Stimulated activated CD4-positive, alpha-beta T cell treated with anti-CD3 and anti-CD28 coated beads, Interleukin-1b, Interleukin-23, amount 100 ng/mL, for 4 hours (primary cell): ENCODE results near the gene PNKD.
"Not testable (repeated sequence)": the region's sequence is repeated elsewhere in the genome, so short reads cannot be mapped to it uniquely, and the experiment has no call there.

ENCODE experiments used
- DNase-seq, 2 donors: peaks; one replicate each; pipeline ENCODE4 v3.0.0-alpha.2; 2020; ENCODE audit warnings: low read depth in 2 of 2

The PNKD gene

DNA sequence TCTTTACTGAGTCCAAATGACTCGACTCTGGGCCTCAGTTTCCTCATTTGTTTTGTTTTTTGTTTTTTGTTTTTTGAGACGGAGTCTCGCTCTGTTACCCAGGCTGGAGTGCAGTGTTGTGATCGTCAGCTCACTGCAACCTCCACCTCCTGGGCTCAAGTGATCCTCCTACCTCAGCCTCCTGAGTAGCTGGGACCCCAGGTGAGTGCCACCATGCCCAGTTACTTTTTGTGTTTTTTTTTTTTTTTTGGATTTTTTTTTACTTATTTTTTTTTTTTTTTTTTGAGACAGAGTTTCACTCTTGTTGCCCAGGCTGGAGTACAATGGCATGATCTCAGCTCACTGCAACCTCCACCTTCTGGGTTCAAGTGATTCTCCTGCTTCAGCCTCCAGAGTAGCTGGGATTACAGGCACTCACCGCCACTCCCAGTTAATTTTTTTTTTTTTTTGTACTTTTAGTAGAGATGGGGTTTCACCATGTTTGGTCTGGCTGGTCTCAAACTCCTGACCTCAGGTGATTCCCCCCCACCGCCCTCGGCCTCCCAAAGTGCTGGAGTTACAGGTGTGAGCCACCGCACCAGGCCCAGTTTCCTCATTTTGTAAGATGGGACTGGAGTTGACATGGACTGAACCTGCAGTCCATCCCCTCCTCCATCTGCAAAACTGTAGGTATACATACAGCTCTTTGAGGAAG lies 3.0 kb downstream of the PNKD start:
- not testable (repeated sequence) for DNase-seq

- no peak for DNase-seq
Observed at GRCh38 chr2:218273908-218274249, 3.6 kb downstream of the PNKD start.

DNA sequence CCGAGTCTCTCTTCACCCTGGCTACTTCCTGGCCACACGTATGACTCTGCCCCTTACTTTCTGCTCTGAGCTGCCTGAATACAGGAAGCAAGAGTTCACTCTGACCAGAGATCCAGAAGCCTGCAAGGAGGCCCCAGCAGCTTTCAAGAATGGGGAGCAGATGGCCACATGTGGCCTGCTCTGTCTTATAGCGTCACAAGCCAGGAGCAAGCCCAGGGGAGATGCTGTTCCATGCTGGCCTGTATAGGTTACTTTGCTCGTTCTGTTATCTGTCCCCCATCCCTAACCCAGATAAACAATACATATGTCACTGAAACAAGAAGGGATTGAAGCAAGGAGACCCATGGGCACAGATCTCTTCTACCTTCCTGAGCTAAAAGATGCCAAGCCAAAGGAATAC lies 4.3 kb downstream of the PNKD start:
- no peak for DNase-seq

GRCh38 chr2:218275371-218276072 lies 5.2 kb downstream of the PNKD start:
- no peak for DNase-seq

DNA sequence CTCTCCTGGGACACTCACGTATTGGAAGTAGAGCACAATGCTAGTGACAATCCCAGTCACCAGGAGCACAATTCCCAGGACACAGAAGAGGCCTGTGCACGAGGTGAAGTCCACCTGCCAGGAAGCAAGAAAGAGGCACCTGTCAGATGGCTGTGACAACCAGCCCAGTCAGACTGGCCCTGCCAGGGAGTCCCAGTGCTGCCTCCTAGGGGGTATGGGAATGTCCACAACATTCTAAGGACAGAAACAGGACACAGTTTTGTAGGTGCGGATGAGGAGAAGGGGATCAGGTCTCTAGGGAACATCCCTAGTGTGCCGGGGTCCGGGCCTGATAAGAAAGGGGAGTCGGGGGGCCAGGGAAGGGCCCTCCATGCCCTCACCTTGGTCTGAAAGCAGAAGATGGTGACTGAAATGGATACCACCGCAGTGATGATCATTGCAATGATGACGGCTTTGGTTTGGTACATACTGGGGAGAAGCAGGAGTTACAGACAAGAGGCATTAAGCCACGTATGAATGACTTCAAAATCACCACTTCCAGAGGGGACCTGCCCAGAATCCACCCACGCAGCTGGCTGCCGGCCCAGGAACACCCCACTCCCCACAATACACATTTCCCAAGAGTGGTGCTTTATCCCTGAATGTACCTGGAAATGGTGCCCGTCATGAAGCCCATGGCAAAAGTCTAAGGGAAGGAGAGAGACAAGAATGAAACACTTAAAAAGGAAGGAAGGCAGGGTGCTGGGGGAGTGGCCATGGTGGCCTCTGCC lies 6.9 kb downstream of the PNKD start:
- no peak for DNase-seq

DNA sequence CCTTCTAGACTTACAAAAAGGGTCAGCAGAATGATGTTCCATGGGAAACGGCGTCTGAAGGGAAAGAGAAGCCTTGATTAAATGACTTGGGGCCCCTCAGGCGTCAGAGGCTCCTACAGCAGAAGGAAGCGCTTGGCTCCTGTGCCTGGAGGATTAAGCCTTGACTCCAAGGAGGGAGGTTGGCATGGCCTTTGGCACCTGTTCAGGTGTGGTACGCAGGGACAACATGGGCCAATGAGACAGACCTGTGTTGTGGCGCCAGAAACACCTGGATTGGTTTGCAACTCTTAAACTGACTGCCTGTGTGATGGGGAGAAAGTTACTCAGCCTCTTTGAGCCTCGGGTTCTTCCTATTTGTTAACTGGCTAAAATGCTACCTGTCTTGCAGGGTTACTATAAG lies 7.6 kb downstream of the PNKD start:
- no peak for DNase-seq

- DNase-seq, result no peak
Observed at GRCh38 chr2:218278531-218279360, 8.4 kb downstream of the PNKD start.

GRCh38 chr2:218280260-218280870 lies 10.0 kb downstream of the PNKD start:
- no peak for DNase-seq

DNA sequence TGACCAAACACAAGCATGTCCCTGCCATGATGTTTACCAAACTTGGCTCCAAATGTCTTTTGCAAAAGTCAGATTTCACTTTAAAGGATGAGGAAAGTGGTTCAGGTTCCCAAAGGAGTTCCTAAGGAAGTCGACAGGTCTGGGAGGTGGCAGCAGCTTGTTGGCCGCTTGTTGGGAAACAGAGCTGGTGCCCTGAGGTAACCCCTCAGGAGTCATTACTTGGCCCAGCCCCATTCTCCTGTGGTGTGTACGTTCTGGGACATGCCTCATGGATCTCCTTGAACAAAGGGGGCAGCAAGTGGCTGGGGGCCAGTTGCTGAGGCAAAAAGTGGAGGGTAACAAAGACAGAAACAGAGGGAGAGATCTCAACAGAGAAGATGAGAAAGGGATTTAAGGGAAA lies 11.1 kb downstream of the PNKD start:
- DNase-seq, result no peak

GRCh38 chr2:218282173-218282991 lies 12.1 kb downstream of the PNKD start:
- no peak for DNase-seq

GRCh38 chr2:218284106-218284811 lies 13.9 kb downstream of the PNKD start:
- peak; percentile 29 to 46 for DNase-seq

- no peak for DNase-seq
Observed at GRCh38 chr2:218285604-218286003, 15.3 kb downstream of the PNKD start.

- DNase-seq, result peak; percentile 53 to 66
Observed at GRCh38 chr2:218286570-218287459, 16.5 kb downstream of the PNKD start.

DNA sequence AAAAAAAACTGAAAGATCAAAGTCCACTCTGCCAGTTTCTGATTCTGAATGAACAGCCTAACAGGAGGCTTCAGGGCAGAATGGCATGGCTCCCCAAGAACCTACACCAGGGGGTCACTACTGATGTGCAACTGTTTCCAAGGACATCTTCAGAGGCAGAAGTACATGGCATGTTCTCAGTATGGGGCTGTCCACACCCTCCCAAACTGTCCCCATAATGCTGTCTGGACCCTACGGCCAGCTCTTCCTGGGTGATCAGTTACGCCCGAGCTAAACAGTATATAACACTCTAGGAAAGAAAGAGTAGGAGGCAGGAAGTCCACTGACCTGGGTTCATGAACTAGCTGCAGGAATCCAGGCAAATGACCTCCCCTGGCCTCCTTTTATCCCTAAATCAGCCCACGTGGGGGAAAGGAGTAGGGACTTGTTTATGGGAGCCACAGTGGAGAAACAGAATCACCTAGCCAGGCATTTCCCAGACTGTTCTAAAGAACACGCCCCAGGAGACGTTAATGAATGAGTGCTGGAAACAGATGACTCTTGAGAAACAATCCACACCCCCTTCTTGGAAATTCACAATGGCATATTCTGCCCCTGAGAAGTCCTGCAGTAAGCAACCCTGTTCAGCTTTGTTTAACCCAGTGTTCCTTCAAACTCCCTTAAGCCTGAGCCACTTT lies 19.5 kb downstream of the PNKD start:
- DNase-seq, result no peak

- DNase-seq, result no peak
Observed at GRCh38 chr2:218290316-218291261, 20.3 kb downstream of the PNKD start.

DNA sequence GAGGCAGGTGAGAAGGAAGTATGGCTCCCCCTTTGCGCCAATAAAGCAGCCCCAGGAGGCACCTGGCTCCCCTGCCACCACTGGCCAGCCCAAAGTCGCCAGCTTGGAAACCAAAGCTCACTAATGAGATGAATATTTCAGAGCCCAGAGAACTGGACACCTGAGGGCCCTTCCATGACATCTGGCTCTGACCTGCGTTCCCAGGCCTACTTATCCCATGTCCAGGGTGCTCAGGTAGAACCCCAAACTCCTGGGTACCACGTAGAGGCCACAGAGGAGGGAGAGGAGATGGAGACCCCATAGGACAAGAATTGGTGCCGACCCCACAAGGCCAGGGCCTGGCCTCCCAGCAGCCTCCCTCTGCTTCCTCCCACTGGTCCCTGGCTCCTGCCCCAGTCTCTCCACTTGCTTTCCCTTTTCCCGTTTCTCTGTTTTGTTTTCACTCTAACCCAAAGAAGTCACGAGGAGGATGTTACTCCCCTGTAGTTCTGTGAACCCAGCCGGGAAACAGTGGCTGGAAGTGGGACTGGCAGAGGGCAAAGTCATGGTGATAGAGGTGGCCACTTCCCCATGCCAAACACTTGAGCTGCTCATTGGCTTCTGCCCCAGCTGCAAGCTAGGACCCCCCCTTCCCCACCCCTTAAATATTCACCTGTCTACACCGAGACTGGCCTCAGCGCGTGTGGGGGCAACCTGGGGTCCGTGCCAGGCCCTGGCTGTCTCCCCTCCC lies 21.2 kb downstream of the PNKD start:
- DNase-seq, result no peak
